IPS-18c (cell line): ENCODE measurements around the gene LNP1.
"Not testable (repeated sequence)": the region's sequence is repeated elsewhere in the genome, so short reads cannot be mapped to it uniquely, and the experiment has no call there.

Source experiments
- H3K4me3 ChIP-seq: 2 replicates; pipeline ENCODE4 v1.7.0; 2013; ENCODE audit warnings: low read depth, mild to moderate bottlenecking, low read length, moderate library complexity; ENCODE audit not compliant: insufficient read depth
- H3K9me3 ChIP-seq: one replicate; pipeline ENCODE4 v1.6.1; 2013; ENCODE audit warnings: mild to moderate bottlenecking, low read length, moderate library complexity; ENCODE audit not compliant: control insufficient read depth, insufficient read depth

LNP1 gene

GRCh38 chr3:100416863-100417262 lies 15.5 kb downstream of the LNP1 start:
- Histone ChIP-seq H3K4me3 (no peak overlapping the region), H3K9me3 (no peaks in the 10 kb centered on the region)

- H3K9me3 ChIP-seq = no peaks in the 10 kb centered on the region
- H3K4me3 ChIP-seq = no peak overlapping the region
These were observed 18.1 kb downstream of the LNP1 start for GRCh38 chr3:100419406-100419805.

- H3K4me3 ChIP-seq = no peak overlapping the region
- no peaks in the 10 kb centered on the region for H3K9me3 ChIP-seq
These were observed 19.5 kb downstream of the LNP1 start for GRCh38 chr3:100420885-100421284.

- Histone ChIP-seq H3K9me3 (no peaks in the 10 kb centered on the region), H3K4me3 (no peak overlapping the region)
These were observed 22.3 kb downstream of the LNP1 start for GRCh38 chr3:100423611-100424010.

- Histone ChIP-seq H3K4me3 (no peak overlapping the region), H3K9me3 (no peaks in the 10 kb centered on the region)
These were observed 22.9 kb downstream of the LNP1 start for GRCh38 chr3:100424261-100424660.

GRCh38 chr3:100425316-100425715 lies 24.0 kb downstream of the LNP1 start:
- no peak overlapping the region for H3K4me3 ChIP-seq
- no peaks in the 10 kb centered on the region for H3K9me3 ChIP-seq

GRCh38 chr3:100426067-100426682 lies 24.8 kb downstream of the LNP1 start:
- Histone ChIP-seq H3K9me3 (no peaks in the 10 kb centered on the region), H3K4me3 (no peak overlapping the region)

GRCh38 chr3:100427699-100428098 lies 26.4 kb downstream of the LNP1 start:
- Histone ChIP-seq H3K4me3 (no peak overlapping the region), H3K9me3 (no peaks in the 10 kb centered on the region)

GRCh38 chr3:100429187-100429716 lies 27.9 kb downstream of the LNP1 start:
- Histone ChIP-seq H3K4me3 (no peak overlapping the region), H3K9me3 (no peaks in the 10 kb centered on the region)

- no peak overlapping the region for H3K4me3 ChIP-seq
- H3K9me3 ChIP-seq = no peaks in the 10 kb centered on the region
These were observed 35.6 kb downstream of the LNP1 start for GRCh38 chr3:100436951-100437350.

- Histone ChIP-seq H3K9me3 (no peaks in the 10 kb centered on the region), H3K4me3 (no peak overlapping the region)
These were observed 36.6 kb downstream of the LNP1 start for GRCh38 chr3:100437721-100438622.

GRCh38 chr3:100438623-100438974 lies 37.3 kb downstream of the LNP1 start:
- Histone ChIP-seq H3K4me3 (no peak overlapping the region), H3K9me3 (no peaks in the 10 kb centered on the region)

GRCh38 chr3:100440895-100441294 lies 39.6 kb downstream of the LNP1 start:
- Histone ChIP-seq H3K4me3 (no peak overlapping the region), H3K9me3 (peaks cover 4% of the 10 kb centered on the region)

GRCh38 chr3:100443690-100444089 lies 42.4 kb downstream of the LNP1 start:
- Histone ChIP-seq H3K4me3 (no peak overlapping the region), H3K9me3 (peaks cover 4% of the 10 kb centered on the region)

GRCh38 chr3:100447067-100447466 lies 45.7 kb downstream of the LNP1 start:
- H3K9me3 ChIP-seq, H3K4me3 ChIP-seq: not testable (repeated sequence)

- no peak overlapping the region for H3K4me3 ChIP-seq
These were observed 46.7 kb downstream of the LNP1 start for GRCh38 chr3:100448079-100448478.

GRCh38 chr3:100449214-100449613 lies 47.9 kb downstream of the LNP1 start:
- Histone ChIP-seq H3K9me3 (peaks cover 4% of the 10 kb centered on the region), H3K4me3 (no peak overlapping the region)

More at GRCh38 chr3:100448079-100448478, 46.7 kb downstream of the LNP1 start:
- peaks cover 4% of the 10 kb centered on the region for H3K9me3 ChIP-seq

- Histone ChIP-seq H3K4me3 (no peak overlapping the region), H3K9me3 (peaks cover 5% of the 10 kb centered on the region)
These were observed 53.3 kb downstream of the LNP1 start for GRCh38 chr3:100454677-100455076.
